ENCODE data around the gene CEP128. TPM values are rescaled to one million over a fixed set of nuclear protein-coding genes. Genes with fewer than 3 reads are reported as not detected.

CEP128 gene
- total RNA-seq, 4 donors from 2014 or later: 3.5 to 12.9 (median 9.7) TPM

- intact Hi-C loops (cut with DNase I): no loop called here
- TF ChIP-seq CTCF (IDR thresholded peaks at IDR 0.05) (no peak), POLR2A (IDR thresholded peaks at IDR 0.05; ENCODE audit: low read depth) (no peak), EP300 (IDR thresholded peaks at IDR 0.05) (no peak), POLR2AphosphoS5 (IDR thresholded peaks at IDR 0.05) (no peak)
- WGBS: 94% methylated on average over 6 of the region's 6 CpGs
- Histone ChIP-seq H3K9me3 (no peaks in the 10 kb centered on the region), H3K36me3 (no peaks in the 10 kb centered on the region), H3K4me1 (no peaks in the 10 kb centered on the region), H3K27me3 (no peaks in the 10 kb centered on the region), H3K4me3 (no peak overlapping the region), H3K27ac (replicated peaks in 1 of 4) (no peak overlapping the region)
- no peak for DNase-seq (ENCODE audit: extremely low spot score)
These were observed 368.9 kb downstream of the CEP128 start for GRCh38 chr14:80572666-80573065.

- Histone ChIP-seq H3K27ac (replicated peaks in 1 of 4) (no peak overlapping the region), H3K9me3 (no peaks in the 10 kb centered on the region), H3K27me3 (no peaks in the 10 kb centered on the region), H3K4me3 (no peak overlapping the region), H3K36me3 (no peaks in the 10 kb centered on the region), H3K4me1 (no peaks in the 10 kb centered on the region)
- 89% methylated on average over 3 of the region's 3 CpGs for WGBS
- no peak for TF ChIP-seq CTCF (IDR thresholded peaks at IDR 0.05)
- TF ChIP-seq POLR2AphosphoS5 (IDR thresholded peaks at IDR 0.05): no peak
- intact Hi-C loops (cut with DNase I): no loop called here
- DNase-seq (ENCODE audit: extremely low spot score): no peak
These were observed 370.6 kb downstream of the CEP128 start for GRCh38 chr14:80570930-80571298.

- intact Hi-C loops (cut with DNase I): no loop called here
- H3K27me3 ChIP-seq: no peaks in the 10 kb centered on the region
- 80% methylated on average over 6 of the region's 6 CpGs for WGBS
- H3K27ac ChIP-seq (replicated peaks in 1 of 4): no peak overlapping the region
- DNase-seq (ENCODE audit: extremely low spot score): no peak
- no peak overlapping the region for H3K4me3 ChIP-seq
- no peaks in the 10 kb centered on the region for H3K4me1 ChIP-seq
- TF ChIP-seq CTCF (IDR thresholded peaks at IDR 0.05) (no peak), POLR2AphosphoS5 (IDR thresholded peaks at IDR 0.05) (no peak), POLR2A (IDR thresholded peaks at IDR 0.05; ENCODE audit: low read depth) (no peak), EP300 (IDR thresholded peaks at IDR 0.05) (no peak)
- no peaks in the 10 kb centered on the region for H3K9me3 ChIP-seq
- no peaks in the 10 kb centered on the region for H3K36me3 ChIP-seq
These were observed 373.5 kb downstream of the CEP128 start for GRCh38 chr14:80567905-80568536.

- Histone ChIP-seq H3K4me3 (no peak overlapping the region), H3K4me1 (no peaks in the 10 kb centered on the region), H3K27ac (replicated peaks in 1 of 4) (no peak overlapping the region), H3K27me3 (no peaks in the 10 kb centered on the region), H3K36me3 (no peaks in the 10 kb centered on the region), H3K9me3 (no peaks in the 10 kb centered on the region)
- 82% methylated on average over 5 of the region's 5 CpGs for WGBS
- no peak for TF ChIP-seq POLR2A (IDR thresholded peaks at IDR 0.05; ENCODE audit: low read depth)
- TF ChIP-seq CTCF (IDR thresholded peaks at IDR 0.05): no peak
- TF ChIP-seq EP300 (IDR thresholded peaks at IDR 0.05): no peak
- TF ChIP-seq POLR2AphosphoS5 (IDR thresholded peaks at IDR 0.05): no peak
- intact Hi-C loops (cut with DNase I): no loop called here
- DNase-seq (ENCODE audit: extremely low spot score): no peak
These were observed 376.5 kb downstream of the CEP128 start for GRCh38 chr14:80565001-80565400.

- H3K4me1 ChIP-seq: no peaks in the 10 kb centered on the region
- intact Hi-C loops (cut with DNase I): no loop called here
- no peaks in the 10 kb centered on the region for H3K9me3 ChIP-seq
- TF ChIP-seq EP300 (IDR thresholded peaks at IDR 0.05) (no peak), POLR2AphosphoS5 (IDR thresholded peaks at IDR 0.05) (no peak), CTCF (IDR thresholded peaks at IDR 0.05) (no peak)
- H3K27ac ChIP-seq (replicated peaks in 1 of 4): no peak overlapping the region
- H3K4me3 ChIP-seq: no peak overlapping the region
- no peaks in the 10 kb centered on the region for H3K36me3 ChIP-seq
- no peaks in the 10 kb centered on the region for H3K27me3 ChIP-seq
- DNase-seq (ENCODE audit: extremely low spot score): no peak
These were observed 377.5 kb downstream of the CEP128 start for GRCh38 chr14:80564051-80564450.
